Brain microvascular endothelial cell (primary cell): ENCODE measurements around the gene SIPA1L3.

Experiments used
- DNase-seq: peaks from one replicate; pipeline ENCODE4 v3.0.0-alpha.2; 2020
- H3K27ac ChIP-seq: fragments of 250-450 bp; sonication (Bioruptor Pico); 2 replicates; pipeline ENCODE4 v1.5.1; 2020; ENCODE audit warnings: mild to moderate bottlenecking, moderate library complexity
- H3K27me3 ChIP-seq: fragments of 250-450 bp; sonication (Bioruptor Pico); replicated peaks from 2 replicates; pipeline ENCODE4 v1.5.1; 2020; ENCODE audit warnings: mild to moderate bottlenecking
- H3K36me3 ChIP-seq: fragments of 250-450 bp; sonication (Bioruptor Pico); replicated peaks from 2 replicates; pipeline ENCODE4 v1.5.1; 2020; ENCODE audit warnings: mild to moderate bottlenecking
- H3K4me3 ChIP-seq: 2 replicates; pipeline ENCODE4 v1.5.1; 2011; ENCODE audit warnings: low read depth, mild to moderate bottlenecking, control low read depth, low read length, moderate library complexity
- in situ Hi-C: cut with HindIII; loops from 2 replicates; pipeline ENCODE4 v1.10.0; 2017; ENCODE audit warnings: low sequenced_read_pairs, low pct_ligation_motif_present
- TF ChIP-seq, protein P1 (sequence below): IDR thresholded peaks from 2 replicates; pipeline ENCODE4 v1.5.1; 2011; ENCODE audit warnings: low read depth, mild to moderate bottlenecking, moderate library complexity, low read length, control low read depth, inconsistent platforms; ENCODE audit errors: missing control alignments

Gene SIPA1L3

DNA sequence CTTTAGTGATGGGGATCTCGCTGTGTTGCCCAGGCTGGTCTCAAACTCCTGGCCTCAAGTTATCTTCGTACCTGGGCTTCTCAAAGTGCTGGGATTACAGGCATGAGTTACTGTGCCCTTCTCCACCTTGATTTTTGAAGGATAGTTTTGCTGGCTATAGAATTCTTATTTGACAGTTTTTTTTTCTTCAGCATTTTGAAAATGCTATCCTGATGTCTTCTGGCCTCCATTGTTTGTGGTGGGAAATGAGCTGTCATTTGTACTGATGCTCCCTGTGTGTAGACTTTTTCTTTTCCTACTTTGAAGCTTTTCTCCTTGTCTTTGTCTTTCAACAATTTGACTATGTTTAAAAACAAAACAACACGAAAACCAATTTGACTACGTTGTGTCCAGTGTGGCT lies 54.2 kb downstream of the SIPA1L3 start:
- H3K36me3 ChIP-seq, result no peaks in the 10 kb centered on the region
- no peak overlapping the region for H3K4me3 ChIP-seq
- H3K27me3 ChIP-seq, result no peaks in the 10 kb centered on the region
- peak overlapping the region; percentile 62 for H3K27ac ChIP-seq
- TF ChIP-seq, protein P1, sequence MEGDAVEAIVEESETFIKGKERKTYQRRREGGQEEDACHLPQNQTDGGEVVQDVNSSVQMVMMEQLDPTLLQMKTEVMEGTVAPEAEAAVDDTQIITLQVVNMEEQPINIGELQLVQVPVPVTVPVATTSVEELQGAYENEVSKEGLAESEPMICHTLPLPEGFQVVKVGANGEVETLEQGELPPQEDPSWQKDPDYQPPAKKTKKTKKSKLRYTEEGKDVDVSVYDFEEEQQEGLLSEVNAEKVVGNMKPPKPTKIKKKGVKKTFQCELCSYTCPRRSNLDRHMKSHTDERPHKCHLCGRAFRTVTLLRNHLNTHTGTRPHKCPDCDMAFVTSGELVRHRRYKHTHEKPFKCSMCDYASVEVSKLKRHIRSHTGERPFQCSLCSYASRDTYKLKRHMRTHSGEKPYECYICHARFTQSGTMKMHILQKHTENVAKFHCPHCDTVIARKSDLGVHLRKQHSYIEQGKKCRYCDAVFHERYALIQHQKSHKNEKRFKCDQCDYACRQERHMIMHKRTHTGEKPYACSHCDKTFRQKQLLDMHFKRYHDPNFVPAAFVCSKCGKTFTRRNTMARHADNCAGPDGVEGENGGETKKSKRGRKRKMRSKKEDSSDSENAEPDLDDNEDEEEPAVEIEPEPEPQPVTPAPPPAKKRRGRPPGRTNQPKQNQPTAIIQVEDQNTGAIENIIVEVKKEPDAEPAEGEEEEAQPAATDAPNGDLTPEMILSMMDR, result no peak
- in situ Hi-C loops, result no loop called here
- no peak for DNase-seq

DNA sequence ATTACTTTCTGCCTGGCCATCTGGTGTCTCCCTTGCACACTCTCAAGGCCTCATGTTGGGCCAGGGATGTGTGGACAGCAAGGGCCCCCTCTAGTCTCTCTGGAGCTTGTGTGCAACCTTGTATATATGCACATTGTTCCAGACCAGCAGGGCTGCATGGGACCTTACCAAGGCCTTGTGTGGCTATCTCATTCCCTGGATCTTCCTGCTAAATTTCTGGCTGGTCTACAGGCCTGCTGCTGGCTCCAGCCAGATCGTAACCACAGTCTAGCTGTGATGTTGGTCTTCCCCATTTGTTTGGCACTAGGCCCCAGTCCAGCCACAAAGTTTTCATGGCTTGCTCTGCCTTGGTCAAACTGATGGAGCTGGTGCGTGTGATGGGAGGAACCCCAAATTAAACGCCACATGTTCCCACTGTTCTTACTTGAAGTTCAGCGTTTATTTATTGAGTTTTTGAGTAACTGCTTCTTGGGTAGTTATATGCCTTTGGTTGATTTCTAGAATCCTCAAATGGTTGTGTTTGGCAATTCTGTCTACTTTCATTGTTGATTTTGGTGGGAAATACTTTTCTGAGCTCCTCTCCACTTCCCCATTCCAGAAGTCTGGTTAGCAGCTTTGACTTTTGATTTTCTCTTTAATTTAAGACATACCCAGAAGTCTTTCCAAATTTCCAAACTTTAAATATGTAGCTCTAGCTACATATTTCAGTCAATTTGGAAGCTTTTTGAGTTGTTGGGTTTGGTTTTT lies 56.4 kb downstream of the SIPA1L3 start:
- Histone ChIP-seq H3K27ac (peak overlapping the region; percentile 57), H3K4me3 (no peak overlapping the region), H3K27me3 (no peaks in the 10 kb centered on the region), H3K36me3 (no peaks in the 10 kb centered on the region)
- TF ChIP-seq, protein P1, result no peak
- in situ Hi-C loops, result no loop called here
- DNase-seq, result peak; percentile 29

DNA sequence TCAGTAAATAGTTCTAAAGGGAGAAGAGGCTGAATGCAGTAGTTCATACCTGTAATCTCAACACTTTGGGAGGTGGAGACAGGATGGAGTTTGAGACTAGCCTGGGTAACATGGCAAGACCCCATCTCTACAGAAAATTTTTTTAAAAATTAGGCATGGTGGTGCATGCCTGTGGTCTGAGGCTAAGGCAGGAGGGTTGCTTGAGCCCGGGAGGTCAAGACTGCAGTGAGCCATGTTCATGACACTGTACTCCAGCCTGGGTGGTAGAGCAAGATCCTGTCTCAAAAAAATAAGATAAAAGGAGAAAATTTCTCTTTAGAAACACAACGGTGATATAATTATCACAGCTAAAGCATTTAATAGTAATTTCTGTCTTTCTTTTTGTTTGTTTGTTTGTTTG lies 57.1 kb downstream of the SIPA1L3 start:
- DNase-seq, result peak; percentile 24
- TF ChIP-seq, protein P1, result no peak
- Histone ChIP-seq H3K36me3 (no peaks in the 10 kb centered on the region), H3K4me3 (no peak overlapping the region), H3K27me3 (no peaks in the 10 kb centered on the region), H3K27ac (peak overlapping the region; percentile 57)
- in situ Hi-C loops, result no loop called here

DNA sequence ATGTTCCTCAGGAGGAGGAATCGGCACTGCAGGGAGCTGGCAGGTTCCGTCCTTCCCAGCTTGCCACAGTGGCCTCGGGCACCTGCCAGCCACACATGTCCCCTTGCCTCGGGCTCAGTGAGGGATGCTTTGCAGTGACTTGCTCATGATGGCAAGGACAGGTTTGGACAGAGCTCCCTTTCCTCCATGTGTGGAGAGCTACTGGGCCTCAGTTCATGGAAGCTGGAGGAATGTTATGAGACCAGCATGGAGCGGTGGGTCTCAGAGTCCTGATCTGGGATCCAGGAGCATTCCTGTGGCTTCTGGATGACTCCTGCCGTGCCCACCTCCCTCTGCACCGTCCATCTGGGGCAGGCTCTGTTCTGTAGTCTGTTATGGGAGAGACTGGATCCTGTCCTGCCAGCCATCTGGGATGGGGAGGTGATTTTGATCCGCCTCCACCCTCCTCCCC lies 59.2 kb downstream of the SIPA1L3 start:
- DNase-seq, result no peak
- TF ChIP-seq, protein P1, result no peak
- peaks cover 3% of the 10 kb centered on the region for H3K36me3 ChIP-seq
- H3K27me3 ChIP-seq, result no peaks in the 10 kb centered on the region
- no peak overlapping the region for H3K4me3 ChIP-seq
- in situ Hi-C loops, result no loop called here
- H3K27ac ChIP-seq, result no peak overlapping the region

DNA sequence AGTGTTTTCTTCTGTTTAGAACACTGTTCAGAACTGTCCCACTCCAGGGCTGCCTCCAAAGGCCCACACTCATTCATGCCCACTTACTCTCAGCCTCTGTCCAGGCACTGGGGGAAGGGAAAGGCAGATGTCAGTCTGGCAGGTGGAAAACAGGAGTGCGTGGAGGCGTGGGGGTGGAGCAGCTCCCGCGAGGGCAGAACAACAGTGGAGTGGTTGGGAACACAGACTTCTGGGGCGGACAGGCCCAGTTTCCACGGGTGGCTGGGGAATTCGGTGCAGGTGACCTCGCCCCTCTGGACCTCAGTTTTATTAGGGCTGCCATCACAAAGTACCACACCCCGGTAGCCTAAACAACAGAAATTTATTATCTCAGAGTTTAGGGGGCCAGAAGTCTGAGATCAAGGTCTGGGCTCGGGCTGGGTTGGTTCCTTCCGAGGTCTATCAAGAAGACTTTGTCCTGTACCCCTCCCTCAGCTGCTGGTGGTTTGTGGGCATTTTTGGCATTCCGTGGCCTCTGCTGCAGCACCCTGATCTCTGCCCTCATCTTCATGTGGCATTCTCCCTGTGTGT lies 59.7 kb downstream of the SIPA1L3 start:
- no peak for DNase-seq
- Histone ChIP-seq H3K27me3 (no peaks in the 10 kb centered on the region), H3K36me3 (peaks cover 3% of the 10 kb centered on the region), H3K27ac (no peak overlapping the region), H3K4me3 (no peak overlapping the region)
- in situ Hi-C loops, result no loop called here
- TF ChIP-seq, protein P1, result no peak
